Measurements from ENCODE around the gene GABRA4. TPM values are rescaled to one million over a fixed set of nuclear protein-coding genes. Genes with fewer than 3 reads are reported as not detected.

GABRA4 gene
- total and polyA plus RNA-seq, 5 donors = 0.03 to 1.9 (median 0.18) TPM

DNA sequence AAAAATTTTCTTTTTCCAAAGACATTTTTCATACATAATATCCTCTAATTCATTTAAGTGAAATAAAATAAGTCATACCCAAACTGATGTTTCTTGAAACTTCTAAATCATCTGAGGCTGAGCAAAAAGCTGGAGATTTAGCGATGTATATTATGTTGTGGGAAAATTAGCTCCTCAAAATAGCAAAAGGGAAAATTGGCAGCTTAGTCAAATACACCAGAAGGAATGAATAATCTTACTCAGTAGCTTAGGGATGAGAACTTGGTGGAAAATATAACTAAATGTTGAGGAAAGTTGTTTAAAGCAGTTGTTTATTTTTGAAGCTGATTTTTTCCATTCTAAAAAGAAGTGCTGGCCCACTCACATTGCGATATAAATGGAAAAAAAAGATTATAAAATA lies 40.9 kb downstream of the GABRA4 start:
- Histone ChIP-seq H3K4me3 (ENCODE audit: low read length) (no peak overlapping the region), H3K27me3 (ENCODE audit: control insufficient read depth, insufficient read depth) (no peaks in the 10 kb centered on the region), H3K27ac (ENCODE audit: low read length) (no peak overlapping the region), H3K9me3 (ENCODE audit: control insufficient read depth, low read length) (no peaks in the 10 kb centered on the region), H3K4me1 (ENCODE audit: control insufficient read depth, insufficient read depth, low read length) (no peaks in the 10 kb centered on the region)
- 50% methylated on average over 2 of the region's 2 CpGs for WGBS
- ATAC-seq (no peak), DNase-seq (no peak)
- intact Hi-C loops (cut with DNase I) = no loop called here

DNA sequence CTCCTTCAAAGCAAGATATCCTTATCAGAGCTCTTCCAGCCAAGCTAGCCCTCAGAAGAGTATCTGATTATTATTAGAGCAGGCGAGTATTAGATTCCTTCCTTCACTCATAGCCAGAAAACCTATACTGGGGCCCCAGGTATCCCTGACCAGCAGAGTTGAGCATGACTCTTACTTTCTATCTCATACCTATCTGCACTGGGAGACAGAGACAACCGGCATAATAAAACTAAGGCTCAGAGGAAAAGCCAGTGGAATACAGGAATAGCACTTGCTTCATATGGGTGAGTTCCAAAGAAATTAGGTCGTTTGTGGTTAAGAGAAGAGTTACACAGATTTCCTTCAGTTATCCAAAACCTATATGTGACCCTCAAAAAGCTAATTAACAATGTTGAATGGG lies 42.6 kb downstream of the GABRA4 start:
- ATAC-seq (no peak), DNase-seq (no peak)
- H3K27me3 ChIP-seq (ENCODE audit: control insufficient read depth, insufficient read depth) = no peaks in the 10 kb centered on the region
- no peaks in the 10 kb centered on the region for H3K9me3 ChIP-seq (ENCODE audit: control insufficient read depth, low read length)
- no peak overlapping the region for H3K4me3 ChIP-seq (ENCODE audit: low read length)
- intact Hi-C loops (cut with DNase I) = no loop called here
- H3K4me1 ChIP-seq (ENCODE audit: control insufficient read depth, insufficient read depth, low read length) = no peaks in the 10 kb centered on the region
- no peak overlapping the region for H3K27ac ChIP-seq (ENCODE audit: low read length)
- 46% methylated on average over 3 of the region's 3 CpGs for WGBS

DNA sequence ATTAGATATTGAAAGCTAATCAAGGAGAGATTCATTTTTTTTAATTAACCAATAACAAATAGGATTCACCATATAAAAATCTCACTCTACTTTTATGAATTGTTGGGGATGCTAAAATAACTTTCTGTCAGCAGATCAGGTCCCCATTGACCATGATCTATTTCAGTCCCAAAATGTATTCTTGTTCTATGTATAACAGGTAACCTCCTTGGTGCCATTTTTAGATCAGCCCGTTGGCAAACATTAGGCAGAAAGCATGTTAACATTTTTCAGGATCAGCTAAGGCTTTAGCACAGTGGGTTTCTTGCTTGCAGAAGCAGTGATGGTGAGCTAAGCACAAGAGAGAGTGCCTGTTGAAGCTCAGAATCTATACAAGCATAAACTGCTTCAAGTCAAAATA lies 43.6 kb downstream of the GABRA4 start:
- Histone ChIP-seq H3K9me3 (ENCODE audit: control insufficient read depth, low read length) (no peaks in the 10 kb centered on the region), H3K27ac (ENCODE audit: low read length) (no peak overlapping the region), H3K4me1 (ENCODE audit: control insufficient read depth, insufficient read depth, low read length) (no peaks in the 10 kb centered on the region), H3K27me3 (ENCODE audit: control insufficient read depth, insufficient read depth) (no peaks in the 10 kb centered on the region), H3K4me3 (ENCODE audit: low read length) (no peak overlapping the region)
- intact Hi-C loops (cut with DNase I) = no loop called here
- 53% methylated on average over 1 of the region's 1 CpG for WGBS
- no peak for ATAC-seq
- no peak for DNase-seq

DNA sequence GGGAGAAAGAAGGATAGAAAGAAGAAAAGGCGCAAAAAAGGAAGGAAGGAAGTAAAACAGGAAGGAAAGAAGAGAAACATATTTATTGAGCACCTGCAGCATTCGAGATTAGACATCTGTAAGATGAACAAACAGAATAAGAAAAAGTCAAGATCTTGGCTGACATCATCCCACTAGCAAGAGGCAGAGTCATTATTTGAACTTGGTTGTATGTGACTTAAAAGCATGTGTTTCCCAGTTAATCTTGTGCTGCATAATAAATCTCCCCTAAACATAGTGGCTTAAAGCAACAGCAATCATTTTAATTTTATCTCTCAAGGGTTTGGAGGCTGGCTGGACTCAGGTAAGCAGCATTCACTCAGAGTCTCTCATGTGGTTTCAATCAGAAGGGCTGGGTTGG lies 45.8 kb downstream of the GABRA4 start:
- WGBS = 37% methylated on average over 2 of the region's 2 CpGs
- no peaks in the 10 kb centered on the region for H3K27me3 ChIP-seq (ENCODE audit: control insufficient read depth, insufficient read depth)
- no peaks in the 10 kb centered on the region for H3K9me3 ChIP-seq (ENCODE audit: control insufficient read depth, low read length)
- no peaks in the 10 kb centered on the region for H3K4me1 ChIP-seq (ENCODE audit: control insufficient read depth, insufficient read depth, low read length)
- no peak for ATAC-seq
- H3K27ac ChIP-seq (ENCODE audit: low read length) = no peak overlapping the region
- DNase-seq = no peak
- intact Hi-C loops (cut with DNase I) = no loop called here
- H3K4me3 ChIP-seq (ENCODE audit: low read length) = no peak overlapping the region

GRCh38 chr4:46946919-46947536 lies 46.4 kb downstream of the GABRA4 start:
- H3K27ac ChIP-seq (ENCODE audit: low read length) = no peak overlapping the region
- 39% methylated on average over 6 of the region's 6 CpGs for WGBS
- ATAC-seq (no peak), DNase-seq (no peak)
- no peaks in the 10 kb centered on the region for H3K27me3 ChIP-seq (ENCODE audit: control insufficient read depth, insufficient read depth)
- H3K4me1 ChIP-seq (ENCODE audit: control insufficient read depth, insufficient read depth, low read length) = no peaks in the 10 kb centered on the region
- H3K4me3 ChIP-seq (ENCODE audit: low read length) = no peak overlapping the region
- intact Hi-C loops (cut with DNase I) = no loop called here
- H3K9me3 ChIP-seq (ENCODE audit: control insufficient read depth, low read length) = no peaks in the 10 kb centered on the region

DNA sequence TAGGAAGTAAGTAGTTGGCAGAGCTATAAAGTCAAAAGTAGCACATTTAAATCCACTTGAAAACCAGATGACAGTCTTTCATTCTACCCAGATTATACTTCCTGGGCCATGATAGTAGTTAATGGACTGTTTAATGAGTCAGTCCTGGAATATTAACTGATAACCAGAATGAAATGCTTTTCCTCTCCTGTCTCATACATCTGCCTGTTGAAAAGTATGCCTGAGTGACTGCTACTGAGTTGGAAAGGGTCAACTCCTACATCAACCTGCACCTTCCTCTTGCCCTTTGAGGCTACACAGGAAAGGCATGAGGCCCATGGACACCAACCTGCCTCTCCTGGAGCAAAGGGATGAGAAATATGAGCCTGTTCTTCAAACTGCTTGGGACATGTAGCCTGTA lies 48.3 kb downstream of the GABRA4 start:
- Histone ChIP-seq H3K9me3 (ENCODE audit: control insufficient read depth, low read length) (no peaks in the 10 kb centered on the region), H3K27ac (ENCODE audit: low read length) (no peak overlapping the region), H3K4me1 (ENCODE audit: control insufficient read depth, insufficient read depth, low read length) (no peaks in the 10 kb centered on the region), H3K27me3 (ENCODE audit: control insufficient read depth, insufficient read depth) (no peaks in the 10 kb centered on the region), H3K4me3 (ENCODE audit: low read length) (no peak overlapping the region)
- intact Hi-C loops (cut with DNase I) = no loop called here
- ATAC-seq (no peak), DNase-seq (no peak)

DNA sequence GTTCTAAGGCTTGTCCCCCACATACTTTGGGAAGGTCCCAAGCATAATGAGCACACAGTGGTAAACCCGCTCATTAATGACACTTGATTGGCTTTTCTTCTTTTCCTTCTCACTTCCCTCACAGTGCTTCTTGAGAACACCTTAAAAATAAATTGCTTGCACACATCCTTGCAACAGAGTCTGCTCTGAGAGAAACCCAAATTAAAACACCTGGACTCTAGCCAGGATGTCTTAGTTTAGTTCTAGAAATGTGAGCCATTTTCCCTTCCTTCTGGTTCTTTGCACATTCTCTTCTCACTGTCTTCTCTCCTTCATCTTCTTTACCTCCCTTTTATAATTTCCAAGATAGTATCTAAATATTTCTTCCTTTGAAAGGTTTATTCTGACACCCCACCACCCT lies 49.0 kb downstream of the GABRA4 start:
- Histone ChIP-seq H3K27ac (ENCODE audit: low read length) (no peak overlapping the region), H3K4me3 (ENCODE audit: low read length) (no peak overlapping the region), H3K9me3 (ENCODE audit: control insufficient read depth, low read length) (no peaks in the 10 kb centered on the region), H3K27me3 (ENCODE audit: control insufficient read depth, insufficient read depth) (no peaks in the 10 kb centered on the region), H3K4me1 (ENCODE audit: control insufficient read depth, insufficient read depth, low read length) (no peaks in the 10 kb centered on the region)
- ATAC-seq = no peak
- WGBS = 95% methylated on average over 1 of the region's 1 CpG
- intact Hi-C loops (cut with DNase I) = no loop called here
- DNase-seq = no peak

GRCh38 chr4:46937493-46937892 lies 55.9 kb downstream of the GABRA4 start:
- Histone ChIP-seq H3K27me3 (ENCODE audit: control insufficient read depth, insufficient read depth) (no peaks in the 10 kb centered on the region), H3K4me1 (ENCODE audit: control insufficient read depth, insufficient read depth, low read length) (no peaks in the 10 kb centered on the region), H3K4me3 (ENCODE audit: low read length) (no peak overlapping the region), H3K27ac (ENCODE audit: low read length) (no peak overlapping the region), H3K9me3 (ENCODE audit: control insufficient read depth, low read length) (no peaks in the 10 kb centered on the region)
- no peak for DNase-seq
- WGBS = 37% methylated on average over 1 of the region's 1 CpG
- ATAC-seq = no peak
- intact Hi-C loops (cut with DNase I) = loop anchor here in 1 of 4 donors (10.0 kb wide), 1 partner anchor 97 kb away; the partner anchor contains the start of gene GABRB1

DNA sequence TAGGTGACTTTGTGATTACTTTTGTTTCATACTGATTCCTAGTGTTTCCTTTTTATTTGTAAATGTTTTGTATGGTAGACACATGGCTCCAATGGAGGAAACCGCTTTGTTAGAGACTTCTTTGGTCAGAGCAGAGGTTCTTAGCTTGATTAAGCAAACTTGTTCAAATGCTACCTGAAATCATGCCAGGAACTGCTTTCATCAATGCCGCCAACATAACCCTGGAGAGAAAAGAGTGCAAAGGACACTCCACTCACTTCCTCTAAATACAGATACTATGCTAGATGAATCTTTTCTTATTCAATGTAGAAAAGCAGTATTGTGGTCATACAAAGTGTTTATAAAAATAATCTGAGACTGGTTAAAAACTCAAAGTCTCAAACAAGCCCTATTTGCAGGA lies 58.7 kb downstream of the GABRA4 start:
- Histone ChIP-seq H3K4me3 (ENCODE audit: low read length) (no peak overlapping the region), H3K9me3 (ENCODE audit: control insufficient read depth, low read length) (no peaks in the 10 kb centered on the region), H3K27ac (ENCODE audit: low read length) (no peak overlapping the region), H3K27me3 (ENCODE audit: control insufficient read depth, insufficient read depth) (no peaks in the 10 kb centered on the region), H3K4me1 (ENCODE audit: control insufficient read depth, insufficient read depth, low read length) (no peaks in the 10 kb centered on the region)
- ATAC-seq (no peak), DNase-seq (no peak)
- intact Hi-C loops (cut with DNase I) = loop anchor here in 3 of 4 donors (5.0 to 10.0 kb wide), 2 partner anchors 98 to 100 kb away; partner anchors contain the start of gene GABRB1 (in 3 of the 3)
- 65% methylated on average over 2 of the region's 2 CpGs for WGBS

DNA sequence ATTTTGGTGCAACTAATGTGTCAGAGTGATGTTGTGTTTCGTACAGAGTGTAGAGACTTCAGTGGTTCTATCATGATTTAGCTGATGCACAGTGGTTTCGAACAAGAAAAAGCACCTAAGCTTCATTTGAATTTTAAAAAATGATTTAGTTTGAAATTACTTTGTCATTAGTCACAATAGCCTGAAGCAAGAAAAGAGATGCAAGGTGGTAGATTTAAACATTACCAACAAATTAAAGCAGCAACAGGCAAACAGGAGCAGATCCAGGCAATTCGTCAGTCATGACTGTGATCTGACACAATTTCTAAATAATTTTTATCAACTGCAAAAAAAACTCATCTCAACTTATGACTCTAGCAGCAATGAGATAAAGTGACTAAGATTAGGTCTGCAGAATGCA lies 59.7 kb downstream of the GABRA4 start:
- no peaks in the 10 kb centered on the region for H3K27me3 ChIP-seq (ENCODE audit: control insufficient read depth, insufficient read depth)
- no peaks in the 10 kb centered on the region for H3K9me3 ChIP-seq (ENCODE audit: control insufficient read depth, low read length)
- H3K27ac ChIP-seq (ENCODE audit: low read length) = no peak overlapping the region
- no peaks in the 10 kb centered on the region for H3K4me1 ChIP-seq (ENCODE audit: control insufficient read depth, insufficient read depth, low read length)
- 58% methylated on average over 3 of the region's 3 CpGs for WGBS
- intact Hi-C loops (cut with DNase I) = loop anchor here in 3 of 4 donors (5.0 to 10.0 kb wide), 2 partner anchors 99 to 101 kb away; partner anchors contain the start of gene GABRB1 (in 3 of the 3)
- no peak for DNase-seq
- no peak overlapping the region for H3K4me3 ChIP-seq (ENCODE audit: low read length)
- no peak for ATAC-seq

DNA sequence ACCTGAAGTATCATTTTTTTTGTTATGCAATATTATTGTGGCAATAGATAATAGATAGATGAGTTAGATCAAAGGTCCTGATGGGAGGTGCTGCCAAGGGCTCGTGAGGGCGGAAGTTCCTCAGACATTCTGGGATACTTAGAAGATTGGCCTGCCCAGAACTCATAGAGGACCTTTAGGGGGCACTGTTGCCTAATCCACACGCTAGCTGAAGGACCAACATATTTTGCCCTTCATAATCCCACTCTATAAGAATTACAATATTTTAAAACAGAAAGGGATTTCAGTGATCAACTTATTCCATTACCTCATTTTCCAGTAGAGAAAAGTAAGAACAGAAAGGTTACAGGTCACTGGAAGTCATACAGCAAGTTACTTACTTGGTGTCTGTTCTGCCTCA lies 61.4 kb downstream of the GABRA4 start:
- intact Hi-C loops (cut with DNase I) = loop anchor here in 3 of 4 donors (5.0 to 10.0 kb wide), 2 partner anchors 100 to 103 kb away; partner anchors contain the start of gene GABRB1 (in 3 of the 3)
- peak in 2 of 3 donors; percentile 12 to 44 for DNase-seq

GRCh38 chr4:46930891-46931290 lies 62.5 kb downstream of the GABRA4 start:
- no peaks in the 10 kb centered on the region for H3K27me3 ChIP-seq (ENCODE audit: control insufficient read depth, insufficient read depth)
- ATAC-seq (no peak), DNase-seq (no peak)
- intact Hi-C loops (cut with DNase I) = loop anchor here in 3 of 4 donors (5.0 to 10.0 kb wide), 2 partner anchors 101 to 104 kb away; partner anchors contain the start of gene GABRB1 (in 3 of the 3)
- no peaks in the 10 kb centered on the region for H3K4me1 ChIP-seq (ENCODE audit: control insufficient read depth, insufficient read depth, low read length)
- no peak overlapping the region for H3K4me3 ChIP-seq (ENCODE audit: low read length)
- H3K9me3 ChIP-seq (ENCODE audit: control insufficient read depth, low read length) = no peaks in the 10 kb centered on the region
- no peak overlapping the region for H3K27ac ChIP-seq (ENCODE audit: low read length)
- WGBS = 62% methylated on average over 3 of the region's 3 CpGs

More for the DNA sequence above, 61.4 kb downstream of the GABRA4 start:
- Histone ChIP-seq H3K27me3 (ENCODE audit: control insufficient read depth, insufficient read depth) (no peaks in the 10 kb centered on the region), H3K4me3 (ENCODE audit: low read length) (no peak overlapping the region), H3K4me1 (ENCODE audit: control insufficient read depth, insufficient read depth, low read length) (no peaks in the 10 kb centered on the region), H3K27ac (ENCODE audit: low read length) (no peak overlapping the region), H3K9me3 (ENCODE audit: control insufficient read depth, low read length) (no peaks in the 10 kb centered on the region)
- WGBS = 11% methylated on average over 3 of the region's 3 CpGs
- ATAC-seq = peak; percentile 64 to 80

Data from right cardiac atrium (tissue), 5 donors.